ENCODE data around the gene PEX11A.

GRCh38 chr15:89653578-89653977 is 37.0 kb downstream of the PEX11A start:
- TF ChIP-seq CTCF (IDR thresholded peaks at IDR 0.05) (no peak), POLR2A (IDR thresholded peaks at IDR 0.05) (no peak)

Data from lower leg skin (tissue), 3 donors.